HG03432 (cell line): ENCODE results near the gene OTX1.
"Not testable (repeated sequence)": the region's sequence is repeated elsewhere in the genome, so short reads cannot be mapped to it uniquely, and the experiment has no call there.

ENCODE experiments used
- ATAC-seq: cut with Tn5 transposase; IDR thresholded peaks from one replicate; pipeline ENCODE4 v1.9.1; 2021; ENCODE audit warnings: mild to moderate bottlenecking, moderate library complexity; ENCODE audit not compliant: unreplicated experiment

OTX1 gene

DNA sequence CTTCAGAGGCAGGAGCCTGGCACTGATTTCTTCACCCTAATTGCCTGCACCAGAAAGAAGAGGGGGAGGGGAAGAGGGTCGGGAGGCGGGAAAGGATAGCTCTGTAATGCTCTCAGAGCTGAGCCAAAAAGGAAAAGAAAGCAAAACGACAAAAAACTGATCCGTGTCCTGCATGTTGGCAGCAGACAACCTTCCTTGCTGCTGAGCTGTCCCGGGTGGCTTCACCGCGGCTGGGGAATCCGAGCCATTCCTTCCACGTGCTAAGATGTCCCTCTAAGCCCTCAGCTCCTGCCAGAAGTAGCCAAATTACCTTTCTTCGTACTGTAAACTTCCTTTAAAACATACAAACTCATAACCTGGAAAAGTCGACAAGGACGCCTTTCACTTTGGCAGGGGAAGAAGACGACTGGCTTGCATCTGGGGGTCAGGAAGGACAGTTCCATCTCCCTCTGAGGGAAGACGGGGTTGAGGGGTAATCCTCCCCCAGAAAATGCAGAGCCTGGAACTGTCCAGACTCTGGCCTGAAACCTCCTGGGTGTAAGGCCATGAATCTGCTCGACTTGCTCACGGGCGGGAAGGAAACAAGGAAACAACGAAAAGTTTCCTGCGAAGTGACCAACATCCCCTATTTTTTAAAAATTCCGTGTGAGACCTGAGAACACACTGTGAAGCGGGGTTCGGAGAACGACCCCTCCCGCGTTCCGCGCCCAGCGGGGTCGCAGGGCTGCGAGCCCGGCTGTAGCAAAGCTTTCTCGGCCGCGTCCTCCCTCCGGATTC, 7.7 kb downstream of the OTX1 start:
- ATAC-seq: no peak

DNA sequence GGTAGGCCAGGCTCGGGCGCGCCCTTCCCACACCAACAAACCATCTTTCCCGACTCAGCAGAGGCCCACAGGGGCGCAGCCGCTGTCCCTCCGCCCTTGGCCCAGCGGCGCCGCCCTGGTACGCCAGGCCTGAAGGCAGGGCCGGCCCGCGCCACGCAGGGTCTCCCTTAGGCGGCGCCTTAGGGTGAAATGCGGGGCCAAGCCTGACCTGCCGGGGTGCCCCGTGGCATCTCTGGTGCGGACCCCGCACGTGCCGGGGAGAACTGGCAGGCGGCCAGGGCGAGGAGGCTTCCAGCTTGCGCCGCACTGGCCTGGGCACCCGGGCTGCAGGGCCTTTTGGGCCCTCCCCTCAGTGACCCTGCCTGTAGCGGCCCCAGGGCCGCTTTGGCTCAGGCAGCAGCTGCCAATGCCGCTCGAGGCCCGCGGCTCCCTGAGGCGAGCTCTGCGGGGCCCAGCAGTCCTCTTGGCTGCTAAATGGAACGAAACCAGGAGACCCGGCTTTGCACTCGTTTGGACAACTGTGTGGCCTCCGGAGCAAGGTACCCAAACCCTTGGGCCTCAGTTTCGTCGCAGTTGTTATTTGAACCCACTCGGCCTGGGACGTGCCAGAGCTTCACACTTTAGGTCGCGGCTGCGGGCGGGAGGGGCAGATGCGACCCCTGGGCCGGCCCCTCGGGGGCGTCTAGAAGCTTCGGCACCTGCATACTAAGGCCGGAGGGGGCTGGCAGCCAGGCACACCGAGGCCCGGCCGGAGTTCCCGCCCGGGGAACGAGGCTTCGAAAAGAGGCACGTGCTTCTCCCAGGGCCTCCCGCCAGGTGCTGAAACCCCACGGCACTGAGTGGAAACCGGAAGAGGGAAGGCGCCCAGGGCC, 8.5 kb downstream of the OTX1 start:
- ATAC-seq: no peak

DNA sequence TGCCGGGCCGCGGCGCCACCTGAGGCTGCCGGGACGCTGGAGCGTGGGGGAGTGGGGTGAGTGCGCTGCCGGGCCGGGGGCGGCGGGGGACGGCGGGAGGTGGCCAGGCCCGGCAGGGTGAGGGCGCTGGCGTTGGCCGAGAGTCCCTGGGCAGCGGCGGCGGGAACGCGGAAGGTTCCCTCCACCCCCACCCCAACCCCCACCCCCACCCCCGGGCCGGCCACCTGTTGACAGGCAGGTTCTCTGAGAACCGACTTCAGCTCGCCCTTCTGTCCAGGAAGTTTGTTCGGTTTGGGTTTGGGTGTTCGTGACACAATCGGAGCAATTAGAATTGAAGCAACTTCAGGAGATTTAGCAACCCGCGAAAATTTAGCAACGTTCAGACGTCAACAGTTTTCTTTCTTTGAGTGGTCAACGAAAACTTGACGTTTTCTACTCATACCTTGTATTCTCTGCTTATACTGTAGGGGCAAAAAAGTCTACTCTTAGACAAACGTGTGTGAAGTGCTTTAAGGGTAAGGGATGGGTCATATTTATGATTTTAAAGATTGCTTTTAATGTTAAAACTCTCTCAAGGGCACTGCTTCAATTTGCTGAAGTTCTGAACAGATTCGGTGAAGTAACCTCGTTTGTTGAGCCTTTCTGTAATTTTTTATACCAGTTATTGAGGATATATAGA, 9.3 kb downstream of the OTX1 start:
- no peak for ATAC-seq

DNA sequence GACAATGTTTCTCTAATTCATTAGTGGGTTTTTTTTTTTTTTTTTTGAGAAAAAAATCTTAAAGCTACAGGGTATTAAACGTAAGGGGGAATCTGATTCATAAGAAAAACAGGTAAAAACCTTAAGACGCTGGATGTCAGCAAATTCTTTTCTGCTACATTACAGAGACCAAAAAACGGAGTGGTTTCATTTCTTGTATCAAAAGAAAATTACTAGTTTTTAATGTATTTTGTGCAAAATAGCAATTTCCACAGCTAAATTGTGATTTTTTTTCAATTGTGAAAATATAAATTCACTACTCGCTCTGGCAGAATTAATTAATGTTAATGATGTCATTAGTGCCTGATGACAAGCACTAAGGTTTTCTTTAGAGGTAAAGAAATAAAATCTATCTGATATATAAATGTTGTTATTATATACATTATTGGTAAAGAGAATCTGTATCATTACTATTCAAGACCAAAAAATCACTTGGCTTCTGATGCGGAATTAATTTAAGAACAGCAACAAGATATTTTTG, 9.9 kb downstream of the OTX1 start:
- no peak for ATAC-seq

DNA sequence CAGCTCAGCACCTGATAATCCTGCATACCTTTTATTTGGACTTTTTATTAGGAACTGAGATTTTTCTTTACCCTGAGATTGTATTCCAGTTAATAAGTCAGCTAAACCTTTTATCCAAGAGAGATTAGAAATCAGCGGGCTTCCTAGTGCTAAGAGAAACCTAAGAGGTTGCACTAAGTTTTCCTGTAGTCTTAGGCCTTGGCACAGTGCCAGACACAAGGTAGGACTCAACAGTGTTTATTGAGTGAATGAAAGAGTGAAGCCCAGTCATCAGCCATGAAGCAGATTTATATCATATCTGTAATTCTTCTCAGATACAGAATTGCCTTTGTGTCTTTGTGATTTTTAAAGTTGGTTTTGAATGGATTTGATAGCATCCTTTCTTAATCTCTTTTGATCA, 13.6 kb downstream of the OTX1 start:
- no peak for ATAC-seq

DNA sequence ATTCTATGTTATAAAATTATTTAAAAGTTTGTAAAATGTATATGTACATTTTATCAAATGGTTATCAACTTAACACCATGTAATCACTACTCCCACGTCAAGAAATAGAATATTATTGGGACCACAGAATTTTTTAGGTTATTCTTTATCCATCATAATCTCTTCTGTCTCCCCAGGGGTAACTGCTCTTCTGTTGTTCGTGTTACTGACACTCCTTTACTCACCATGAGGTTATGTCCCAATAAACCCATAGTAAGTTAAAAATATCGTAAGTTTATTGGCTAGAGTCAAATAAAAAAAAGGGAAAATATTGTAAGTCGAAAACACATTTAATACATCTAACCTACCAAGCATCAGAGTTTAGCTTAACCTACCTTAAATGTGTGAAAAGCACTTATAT, 14.0 kb downstream of the OTX1 start:
- ATAC-seq: no peak

DNA sequence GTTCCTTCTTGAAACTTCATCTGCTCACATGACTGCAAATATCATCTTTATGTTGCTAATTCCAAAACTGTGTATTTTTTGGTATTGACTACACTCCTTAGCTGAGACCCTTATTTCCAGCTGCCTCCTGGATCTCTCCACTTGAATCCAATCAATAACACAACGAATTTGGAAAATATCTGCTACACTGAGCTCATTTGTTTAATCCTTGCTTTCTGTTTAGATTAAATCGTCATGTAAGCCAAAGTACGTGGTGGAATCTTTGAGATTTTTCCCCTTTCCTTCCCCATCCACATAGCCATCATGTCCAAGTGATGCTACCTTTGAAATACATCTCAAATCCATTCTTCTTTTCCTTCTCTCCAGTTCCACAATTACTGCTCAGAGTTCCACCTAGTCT, 15.6 kb downstream of the OTX1 start:
- no peak for ATAC-seq

DNA sequence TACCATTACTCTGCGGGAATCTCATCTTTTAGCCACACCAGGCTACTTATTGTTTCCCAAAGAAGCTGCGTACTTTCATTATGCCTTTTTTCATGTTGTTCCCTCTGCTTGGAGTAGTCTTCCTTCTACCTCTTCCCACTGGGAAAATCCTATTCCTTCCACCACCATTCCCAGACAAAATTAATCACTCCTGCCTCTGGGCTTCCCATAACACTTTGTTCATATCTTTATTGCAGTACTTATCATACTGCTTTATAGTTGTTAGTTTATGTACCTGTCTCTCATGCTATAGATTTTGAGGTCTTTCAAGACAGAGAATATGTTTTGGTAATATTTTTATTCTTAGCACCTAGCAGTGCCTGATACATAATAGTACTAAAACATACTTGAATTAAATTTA, 16.2 kb downstream of the OTX1 start:
- ATAC-seq: no peak

DNA sequence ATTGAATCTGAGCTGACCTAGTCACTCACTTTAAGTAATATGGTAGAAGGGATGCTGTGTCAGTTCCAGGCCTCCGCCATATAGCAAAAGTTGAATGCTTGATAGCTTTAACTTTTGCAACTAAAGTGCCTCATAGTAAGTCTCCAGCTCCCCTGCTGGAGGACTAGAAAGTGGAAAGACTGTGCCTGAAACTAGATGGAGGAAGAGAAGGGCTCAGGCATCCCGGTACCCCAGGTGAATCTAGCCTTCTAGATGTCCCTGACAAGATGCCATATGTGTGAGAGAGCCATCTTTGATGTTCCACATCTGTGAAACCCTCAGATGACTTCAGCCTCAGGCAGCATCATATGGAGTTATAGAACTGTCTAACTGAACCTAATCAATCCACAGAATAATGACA, 21.0 kb downstream of the OTX1 start:
- ATAC-seq: no peak

DNA sequence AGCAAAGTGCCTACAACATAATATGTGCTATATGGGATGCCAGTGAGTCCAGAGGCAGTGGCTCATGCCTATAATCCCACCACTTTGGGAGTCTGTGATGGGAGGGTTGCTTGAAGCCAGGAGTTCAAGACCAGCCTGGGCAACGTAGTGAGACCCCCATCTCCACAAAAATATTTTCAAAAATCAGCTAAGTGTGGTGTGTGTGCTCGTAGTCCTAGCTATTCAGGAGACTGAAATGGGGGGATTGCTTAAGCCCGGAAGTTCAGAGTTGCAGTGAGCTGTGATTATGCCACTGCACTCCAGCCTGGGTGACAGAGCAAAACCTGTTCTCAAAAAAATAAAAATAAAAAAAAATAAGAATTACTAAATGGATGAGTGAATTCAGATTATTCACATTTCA, 23.4 kb downstream of the OTX1 start:
- no peak for ATAC-seq

DNA sequence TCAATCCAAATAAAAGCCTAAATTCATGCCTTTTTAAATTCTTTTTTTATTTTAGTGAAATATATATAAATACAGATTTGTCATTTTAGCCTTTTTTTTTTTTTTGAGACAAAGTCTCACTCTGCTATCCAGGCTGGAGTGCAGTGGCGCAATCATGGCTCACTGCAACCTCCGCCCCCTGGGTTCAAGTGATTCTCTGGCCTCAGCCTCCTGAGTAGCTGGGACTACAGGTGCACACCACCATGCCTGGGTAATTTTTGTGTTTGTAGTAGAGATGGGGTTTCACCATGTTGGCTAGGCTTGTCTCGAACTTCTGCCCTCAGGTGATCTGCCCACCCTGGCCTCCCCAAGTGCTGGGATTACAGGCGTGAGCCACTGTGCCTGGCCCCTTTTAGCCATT, 23.8 kb downstream of the OTX1 start:
- ATAC-seq: not testable (repeated sequence)

DNA sequence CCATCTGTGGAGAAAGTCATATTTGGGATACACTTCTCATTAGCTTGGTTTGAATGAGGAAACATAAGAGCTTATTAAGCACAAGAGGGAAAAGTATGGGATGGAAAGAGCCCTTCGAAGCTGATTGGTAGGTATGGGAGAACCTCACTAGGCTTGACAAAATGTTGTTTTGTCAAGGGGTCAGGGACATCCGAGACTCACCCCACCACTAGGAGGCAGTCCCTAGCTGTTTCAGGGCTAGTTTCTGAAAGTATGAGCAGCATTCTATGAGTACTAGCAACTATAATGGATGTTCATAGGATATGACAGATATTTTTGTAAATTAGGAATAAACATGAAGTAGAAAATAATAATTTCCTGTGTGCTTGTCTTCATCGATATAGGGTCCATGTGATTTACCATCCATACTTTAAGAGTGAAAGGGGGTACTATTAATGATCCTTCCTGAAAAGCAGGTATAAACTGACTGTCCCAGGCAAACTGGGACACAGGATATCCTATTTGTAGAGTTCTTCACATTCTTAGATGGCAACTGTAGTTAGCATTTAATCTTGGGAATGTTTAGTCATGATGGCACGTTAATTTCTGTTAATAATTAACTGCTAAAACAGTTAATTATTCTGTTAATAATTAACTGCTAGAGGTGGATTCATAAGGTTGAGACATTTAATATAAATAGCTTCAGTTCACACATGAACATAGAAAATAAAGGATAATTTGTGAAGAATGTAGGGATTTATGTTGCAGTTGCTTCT, 28.4 kb downstream of the OTX1 start:
- ATAC-seq: peak; percentile 50

DNA sequence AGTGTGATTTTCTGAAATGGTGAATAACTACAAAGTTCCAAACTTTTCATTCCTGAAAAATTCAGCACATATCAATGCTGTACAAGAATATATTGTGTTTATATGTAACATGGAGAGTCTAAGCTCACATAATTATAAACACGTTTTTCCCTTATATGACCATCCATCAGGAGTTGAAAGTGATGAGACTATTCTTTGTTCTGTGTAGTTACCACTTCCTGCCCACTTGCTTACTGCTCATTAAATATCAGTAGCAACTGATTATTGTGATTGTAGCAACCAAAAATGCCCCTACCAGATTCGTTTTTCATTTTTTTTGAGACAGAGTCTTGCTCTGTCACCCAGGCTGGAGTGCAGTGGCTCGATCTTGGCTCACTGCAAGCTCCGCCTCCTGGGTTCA, 30.8 kb downstream of the OTX1 start:
- no peak for ATAC-seq

DNA sequence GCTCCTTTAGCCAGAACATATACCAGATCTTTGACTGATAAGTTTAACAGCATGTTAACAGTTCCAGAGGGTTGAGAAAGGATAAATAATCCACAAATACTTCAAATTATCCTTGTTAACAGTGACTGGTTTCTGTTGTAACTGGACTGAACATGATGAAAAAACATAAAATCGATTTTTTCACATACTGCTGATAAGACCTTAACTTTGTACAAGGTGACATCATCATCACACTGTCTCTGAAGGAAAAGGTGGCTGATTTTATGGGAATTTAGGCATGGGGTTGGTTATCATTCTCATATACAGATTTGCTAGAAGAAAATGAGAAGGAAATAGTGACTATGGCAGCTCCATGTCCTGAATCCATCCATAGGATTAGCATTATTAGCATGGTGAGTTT, 36.1 kb downstream of the OTX1 start:
- ATAC-seq: no peak

DNA sequence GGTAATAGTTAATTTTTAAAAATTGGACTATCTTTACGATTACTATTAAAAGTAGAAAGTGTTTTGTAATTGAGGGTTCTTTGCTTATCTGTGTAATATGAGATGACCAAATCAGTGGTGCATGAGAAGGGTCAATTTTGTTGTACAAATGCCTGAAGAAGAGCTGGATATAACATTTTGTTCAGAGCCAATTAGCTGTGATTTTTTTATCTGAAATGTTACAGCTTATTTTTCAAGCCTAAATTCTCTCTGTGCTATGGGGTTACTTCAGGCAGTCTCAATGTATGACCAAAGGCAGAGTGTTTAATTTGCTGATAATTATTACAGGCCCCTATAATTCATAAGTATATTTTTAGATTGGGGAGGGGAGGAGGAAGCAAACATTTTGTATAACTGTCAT, 41.8 kb downstream of the OTX1 start:
- ATAC-seq: no peak

DNA sequence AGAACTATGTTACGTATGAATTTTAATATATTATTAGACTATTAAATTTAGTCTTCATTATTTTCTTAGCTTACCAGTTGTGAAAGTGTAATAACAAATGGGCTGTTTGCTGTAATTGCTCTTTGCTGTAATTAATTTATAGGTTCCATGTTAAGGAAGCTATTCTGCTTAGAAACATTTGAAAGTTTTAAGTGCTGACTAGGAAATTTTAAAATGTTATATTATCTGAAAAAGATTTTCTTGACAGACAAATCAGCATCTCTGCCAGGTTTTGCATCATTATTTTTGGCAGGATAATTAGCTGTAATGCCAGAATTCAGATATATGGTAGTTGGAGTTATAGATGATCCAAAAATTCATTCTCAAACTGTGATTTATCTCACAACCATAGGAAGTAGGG, 42.2 kb downstream of the OTX1 start:
- no peak for ATAC-seq

DNA sequence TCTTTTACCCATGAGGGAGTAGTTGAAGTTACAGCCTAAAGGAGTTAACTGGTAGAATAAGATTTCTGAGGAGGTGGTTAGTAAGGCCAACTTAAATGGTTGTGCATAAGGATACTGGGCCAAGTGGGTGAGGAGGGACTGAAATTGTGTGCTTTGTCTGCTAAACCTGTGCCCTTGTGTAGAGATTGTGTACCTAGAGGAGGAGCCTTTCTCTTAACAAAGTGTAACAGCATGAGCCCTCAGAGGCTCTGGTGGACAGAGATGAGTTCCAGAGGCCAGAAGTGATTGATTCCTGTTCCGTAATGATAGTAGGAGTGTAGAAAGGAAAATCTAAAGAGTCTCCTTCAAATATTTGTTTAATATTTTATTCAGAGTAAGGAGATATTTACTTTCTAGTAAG, 42.9 kb downstream of the OTX1 start:
- no peak for ATAC-seq

DNA sequence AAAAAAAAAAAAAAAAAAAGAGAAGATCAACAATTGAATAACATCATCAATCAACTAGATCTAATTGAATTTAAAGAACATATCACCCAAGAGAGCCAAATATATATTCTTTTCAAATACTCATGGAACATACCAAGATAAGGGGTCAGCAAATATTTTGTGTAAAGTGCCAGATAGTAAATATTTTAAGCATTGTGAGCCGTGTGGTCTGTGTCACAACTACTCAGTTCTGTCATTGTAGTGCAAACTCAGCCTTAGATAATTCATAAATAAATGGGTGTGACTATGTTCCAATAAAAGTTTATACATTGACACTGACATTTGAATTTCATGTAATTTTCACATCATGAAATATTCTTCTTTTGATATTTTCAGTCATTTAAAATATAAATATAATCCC, 45.9 kb downstream of the OTX1 start:
- no peak for ATAC-seq

DNA sequence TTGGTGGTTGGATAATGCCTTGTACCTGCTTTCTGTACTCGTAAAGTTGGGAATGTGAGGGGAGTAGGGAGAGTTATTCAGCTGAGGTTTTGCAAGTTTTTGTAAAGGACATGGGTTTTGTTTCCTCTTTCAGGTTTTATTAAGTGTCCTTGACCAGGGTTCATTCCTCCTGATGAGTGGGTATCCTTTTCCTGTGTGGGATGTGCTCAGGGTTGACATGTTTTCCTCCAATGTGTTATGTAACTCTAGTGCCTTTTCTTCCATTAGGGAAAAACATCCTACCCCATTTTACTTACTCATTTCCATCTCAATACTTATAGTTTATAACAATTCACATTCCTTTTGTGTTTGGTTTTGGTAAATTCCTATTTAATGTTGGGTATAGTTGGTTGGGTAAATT, 48.4 kb downstream of the OTX1 start:
- ATAC-seq: no peak

DNA sequence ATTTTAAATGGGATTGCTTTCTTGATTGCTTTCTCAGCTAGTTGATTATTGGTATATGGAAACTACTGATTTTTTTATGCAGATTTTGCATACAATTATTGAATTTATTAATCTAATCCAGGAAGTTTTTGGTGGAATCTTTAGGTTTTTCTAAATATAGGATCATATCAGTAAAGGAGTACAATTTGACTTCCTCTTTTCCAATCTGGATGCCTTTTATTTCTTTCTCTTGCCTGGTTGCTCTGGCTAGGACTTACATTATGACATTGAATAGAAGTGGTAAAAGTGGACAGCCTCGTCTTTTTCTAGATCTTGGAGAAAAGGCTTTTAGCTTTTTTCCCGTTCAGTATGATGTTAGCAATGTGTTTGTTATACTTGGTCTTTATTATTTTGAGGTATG, 51.3 kb downstream of the OTX1 start:
- no peak for ATAC-seq

DNA sequence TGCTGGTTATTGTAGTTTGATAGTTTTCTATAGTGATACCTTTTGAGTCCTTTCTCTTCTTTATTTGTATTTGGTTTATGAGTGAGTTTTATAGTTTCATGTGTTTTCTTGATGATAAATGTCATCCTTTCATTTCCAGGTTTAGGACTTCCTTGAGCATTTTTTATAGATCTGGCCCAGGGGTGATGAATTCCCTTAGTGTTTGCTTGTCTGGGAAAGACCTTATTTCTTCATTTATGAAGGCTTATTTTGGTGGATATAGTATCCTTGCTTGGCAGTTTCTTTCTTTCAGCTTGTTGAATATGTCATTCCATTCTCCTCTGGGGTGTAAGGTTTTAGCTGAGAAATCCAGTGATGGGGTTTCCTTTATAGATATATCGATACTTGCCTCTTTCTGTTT, 53.9 kb downstream of the OTX1 start:
- no peak for ATAC-seq
